Measurements from ENCODE around the gene USP9Y.

The USP9Y gene

DNA sequence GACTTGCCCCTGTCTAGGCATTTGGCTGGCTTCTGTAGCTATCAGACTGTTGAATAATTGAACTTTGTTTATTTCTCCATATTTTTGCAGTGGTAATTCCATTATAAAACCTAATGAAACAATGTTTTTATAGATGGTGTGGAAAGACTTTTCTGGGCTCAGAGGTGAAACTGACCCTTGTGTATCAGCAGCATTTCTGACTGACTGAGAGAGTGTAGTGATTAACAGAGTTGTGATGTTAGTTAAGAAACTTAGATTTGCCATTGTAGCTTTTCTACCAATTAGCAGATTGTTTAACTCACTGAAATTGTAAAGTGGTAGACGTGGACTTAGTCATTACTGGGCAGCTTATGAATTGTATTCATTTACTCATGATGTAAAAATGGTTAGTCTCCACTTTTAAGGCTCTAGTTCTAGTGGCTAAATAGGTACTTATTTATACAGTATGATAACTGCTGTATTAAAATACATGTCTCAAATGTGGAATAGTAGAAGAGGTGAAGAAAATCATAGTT is at the start of gene USP9Y:
Gene USP9Y, plus strand, starts transcription at position 51 of the 515 bp plus-strand sequence. CDS start 8,217 bp downstream, outside the sequence.
- Histone ChIP-seq H3K4me2 (ENCODE audit: low read depth, low read length, poor library complexity, severe bottlenecking) (no peak within 1 kb of the TSS), H3K9me2 (replicated peaks; ENCODE audit: insufficient read depth, low read length) (no peaks in the 10 kb centered on the region), H3K9me3 (ENCODE audit: insufficient read depth, low read length) (no peaks in the 10 kb centered on the region), H4K20me1 (ENCODE audit: low read depth, low read length) (no peaks in the 10 kb centered on the region), H3K4me3 (ENCODE audit: insufficient read depth, low read length, poor library complexity, severe bottlenecking) (no peak within 1 kb of the TSS), H3K79me2 (ENCODE audit: insufficient read depth, low read length) (no peaks in the 10 kb centered on the region), H3K27ac (ENCODE audit: low read depth, low read length) (no peak within 1 kb of the TSS), H2AFZ (ENCODE audit: low read depth, low read length, severe bottlenecking) (no peak within 1 kb of the TSS), H3K9ac (ENCODE audit: low read length) (no peak within 1 kb of the TSS), H3K36me3 (ENCODE audit: low read length) (no peaks in the 10 kb centered on the region), H3K27me3 (ENCODE audit: low read length) (no peaks in the 10 kb centered on the region), H3F3A (ENCODE audit: insufficient read depth) (no peaks in the 10 kb centered on the region)
- TF ChIP-seq CTCF (IDR thresholded peaks at IDR 0.05; ENCODE audit: insufficient read depth, low read length, poor library complexity, severe bottlenecking) (no peak), EZH2phosphoT487 (conservative IDR thresholded peaks at IDR 0.05; ENCODE audit: low read length) (no peak)

DNA sequence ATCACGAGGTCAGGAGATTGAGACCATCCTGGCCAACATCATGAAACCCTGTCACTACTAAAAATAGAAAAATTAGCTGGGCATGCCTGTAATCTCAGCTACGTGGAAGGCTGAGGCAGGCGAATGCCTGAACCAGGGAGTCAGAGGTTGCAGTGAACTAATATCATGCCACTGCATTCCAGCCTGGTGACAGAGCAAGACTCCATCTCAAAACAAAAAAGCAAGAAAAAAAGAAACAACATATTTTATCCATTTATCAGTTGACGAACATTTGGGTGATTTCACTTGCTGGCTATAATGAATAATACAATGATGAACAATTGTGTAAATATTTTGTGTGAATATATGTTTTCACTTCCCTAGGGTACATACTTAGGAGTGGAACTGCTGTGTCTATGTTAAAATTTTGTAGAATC is 49.4 kb upstream of the USP9Y start:
- Histone ChIP-seq H3K9me3 (ENCODE audit: insufficient read depth, low read length) (no peaks in the 10 kb centered on the region), H3K36me3 (ENCODE audit: low read length) (no peaks in the 10 kb centered on the region), H3K27ac (ENCODE audit: low read depth, low read length) (no peak overlapping the region), H3K9me2 (replicated peaks; ENCODE audit: insufficient read depth, low read length) (no peaks in the 10 kb centered on the region), H3K4me2 (ENCODE audit: low read depth, low read length, poor library complexity, severe bottlenecking) (no peak overlapping the region), H3K4me3 (ENCODE audit: insufficient read depth, low read length, poor library complexity, severe bottlenecking) (no peak overlapping the region), H4K20me1 (ENCODE audit: low read depth, low read length) (no peaks in the 10 kb centered on the region), H3K9ac (ENCODE audit: low read length) (no peak overlapping the region), H2AFZ (ENCODE audit: low read depth, low read length, severe bottlenecking) (no peak overlapping the region), H3K27me3 (ENCODE audit: low read length) (no peaks in the 10 kb centered on the region), H3F3A (ENCODE audit: insufficient read depth) (no peaks in the 10 kb centered on the region), H3K79me2 (ENCODE audit: insufficient read depth, low read length) (no peaks in the 10 kb centered on the region)
- no peak for TF ChIP-seq CTCF (IDR thresholded peaks at IDR 0.05; ENCODE audit: insufficient read depth, low read length, poor library complexity, severe bottlenecking)
- no peak for TF ChIP-seq EZH2phosphoT487 (conservative IDR thresholded peaks at IDR 0.05; ENCODE audit: low read length)

- Histone ChIP-seq H3K27me3 (ENCODE audit: low read length) (no peaks in the 10 kb centered on the region), H3K36me3 (ENCODE audit: low read length) (no peaks in the 10 kb centered on the region), H3K79me2 (ENCODE audit: insufficient read depth, low read length) (no peaks in the 10 kb centered on the region), H3K9me3 (ENCODE audit: insufficient read depth, low read length) (no peaks in the 10 kb centered on the region), H3F3A (ENCODE audit: insufficient read depth) (no peaks in the 10 kb centered on the region), H3K4me2 (ENCODE audit: low read depth, low read length, poor library complexity, severe bottlenecking) (no peak overlapping the region), H3K4me3 (ENCODE audit: insufficient read depth, low read length, poor library complexity, severe bottlenecking) (no peak overlapping the region), H4K20me1 (ENCODE audit: low read depth, low read length) (no peaks in the 10 kb centered on the region), H3K9me2 (replicated peaks; ENCODE audit: insufficient read depth, low read length) (no peaks in the 10 kb centered on the region), H3K9ac (ENCODE audit: low read length) (no peak overlapping the region), H2AFZ (ENCODE audit: low read depth, low read length, severe bottlenecking) (no peak overlapping the region), H3K27ac (ENCODE audit: low read depth, low read length) (no peak overlapping the region)
- no peak for TF ChIP-seq EZH2phosphoT487 (conservative IDR thresholded peaks at IDR 0.05; ENCODE audit: low read length)
- TF ChIP-seq CTCF (IDR thresholded peaks at IDR 0.05; ENCODE audit: insufficient read depth, low read length, poor library complexity, severe bottlenecking): no peak
Measured at GRCh38 chrY:12661745-12662681, 39.0 kb upstream of the USP9Y start.

Measured in SU-DHL-6 (cell line).